ENCODE data around the gene ZNF441.
"Not testable (repeated sequence)": the region's sequence is repeated elsewhere in the genome, so short reads cannot be mapped to it uniquely, and the experiment has no call there.

Gene ZNF441

DNA sequence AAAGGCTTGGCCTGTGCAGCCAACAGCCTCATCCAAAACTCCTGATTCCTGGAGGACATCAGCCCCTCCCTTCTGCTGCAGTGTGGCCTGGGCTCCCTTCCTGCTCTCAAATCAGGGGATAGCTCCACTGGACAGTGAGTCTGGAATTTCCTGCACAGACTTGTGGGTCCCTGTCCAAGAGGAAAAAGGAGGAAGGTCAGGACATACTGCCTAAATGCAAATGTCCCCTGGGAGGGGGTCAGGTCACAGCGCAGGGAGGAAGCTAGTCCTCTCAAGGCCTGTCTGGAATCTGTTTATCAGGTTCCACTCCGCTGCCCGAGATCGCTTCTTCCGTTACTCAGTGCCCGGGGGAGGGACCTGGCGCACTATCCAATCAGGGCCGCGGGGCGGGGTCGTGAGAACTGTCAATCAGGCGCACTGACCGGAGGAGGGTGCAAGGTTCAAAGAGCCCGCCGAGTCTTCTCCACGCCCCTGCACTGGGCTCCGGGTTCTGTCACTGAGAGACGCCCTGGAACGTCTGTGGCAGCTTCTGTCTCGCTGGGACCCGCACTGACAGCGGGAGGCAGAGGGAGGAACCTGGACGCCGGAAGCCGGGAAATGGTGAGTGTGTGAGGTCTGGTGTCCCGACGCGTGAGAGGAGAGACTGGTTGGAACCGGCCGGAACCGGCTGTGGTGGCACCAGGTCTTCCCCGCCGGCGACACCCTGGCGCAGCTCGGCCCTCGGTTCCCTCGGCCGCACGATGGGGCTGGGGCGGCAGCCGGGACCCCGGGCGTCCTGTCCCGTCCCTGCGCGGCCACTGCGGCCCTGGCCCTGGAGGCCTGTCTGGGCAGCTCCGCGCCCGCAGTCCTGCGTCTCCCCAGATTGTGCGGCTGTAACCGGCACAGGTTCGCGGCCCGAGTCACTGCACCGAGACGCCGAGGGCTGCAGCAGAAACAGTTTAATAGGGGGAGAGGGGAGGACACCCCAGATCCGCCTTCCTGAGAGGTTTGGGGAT is at the start of gene ZNF441:
TSS of gene ZNF441 (plus strand) at position 404 of the 995 bp plus-strand sequence. CDS start at position 598, 194 bp downstream.
- peak; percentile 97 for DNase-seq (ENCODE audit: low spot score)

DNA sequence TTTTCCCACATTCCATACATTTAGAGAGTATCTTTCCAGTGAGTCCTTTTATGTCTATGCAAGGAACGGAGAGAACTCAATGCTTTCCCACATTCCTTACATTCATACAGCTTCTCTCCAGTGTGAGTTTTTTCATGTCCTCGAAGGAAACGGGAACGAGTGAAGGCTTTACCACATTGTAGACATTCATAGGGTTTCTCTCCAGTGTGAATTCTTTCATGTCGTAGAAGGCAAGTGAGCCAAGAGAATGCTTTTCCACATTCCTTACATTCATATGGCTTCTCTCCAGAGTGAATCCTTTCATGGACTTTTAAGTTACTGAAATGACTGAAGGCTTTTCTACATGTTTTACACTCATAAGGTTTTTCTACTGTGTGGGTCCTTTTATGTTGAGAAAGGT is 45.1 kb upstream of the ZNF441 start:
- no peak for DNase-seq (ENCODE audit: low spot score)

- no peak for DNase-seq (ENCODE audit: low spot score)
Measured at GRCh38 chr19:11722414-11722813, 44.4 kb upstream of the ZNF441 start.

- no peak for DNase-seq (ENCODE audit: low spot score)
Measured at GRCh38 chr19:11729586-11729985, 37.2 kb upstream of the ZNF441 start.

GRCh38 chr19:11735375-11735774 is 31.4 kb upstream of the ZNF441 start:
- DNase-seq (ENCODE audit: low spot score), result no peak

- DNase-seq (ENCODE audit: low spot score), result peak; percentile 49
Measured at GRCh38 chr19:11736696-11737095, 30.1 kb upstream of the ZNF441 start.

DNA sequence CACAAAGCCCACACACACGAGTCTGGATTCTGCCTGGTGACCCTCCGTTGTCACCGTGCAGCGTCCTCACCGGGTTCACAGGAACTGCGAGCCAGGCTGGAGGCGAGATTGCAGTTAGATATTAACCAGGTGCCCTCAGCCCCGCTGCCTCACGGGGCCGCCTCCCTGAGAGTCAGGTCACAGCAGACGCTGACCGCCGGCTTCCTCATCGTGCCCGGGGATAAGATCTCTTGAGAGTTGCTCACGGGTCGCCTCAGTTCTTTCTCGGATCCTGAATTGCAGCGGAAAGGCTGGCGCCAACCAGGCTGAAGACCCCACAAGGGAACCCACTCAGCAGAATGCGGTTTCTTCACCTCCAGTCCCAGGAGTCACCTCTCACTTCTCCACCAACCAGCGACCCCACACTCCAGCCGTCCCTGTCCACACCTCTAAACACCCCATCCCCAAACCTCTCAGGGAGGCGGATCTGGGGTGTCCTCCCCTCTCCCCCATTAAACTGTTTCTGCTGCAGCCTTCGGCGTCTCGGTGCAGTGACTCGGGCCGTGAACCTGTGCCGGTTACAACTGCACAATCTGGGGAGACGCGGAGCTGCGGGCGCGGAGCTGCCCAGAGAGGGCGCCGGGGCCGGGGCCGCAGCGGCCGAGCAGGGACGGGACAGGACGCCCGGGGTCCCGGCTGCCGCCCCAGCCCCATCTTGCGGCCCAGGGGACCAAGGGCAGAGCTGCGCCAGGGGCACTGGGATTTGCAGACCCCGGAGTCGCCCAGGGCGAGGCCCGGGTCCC is 28.6 kb upstream of the ZNF441 start:
- DNase-seq (ENCODE audit: low spot score), result peak; percentile 52

- peak; percentile 97 for DNase-seq (ENCODE audit: low spot score)
Measured at GRCh38 chr19:11738746-11739620, 27.8 kb upstream of the ZNF441 start, which contains the start of gene ZNF823. Gene ZNF823 (minus strand): TSS chr19:11738946. CDS start chr19:11738819, 127 bp downstream.

DNA sequence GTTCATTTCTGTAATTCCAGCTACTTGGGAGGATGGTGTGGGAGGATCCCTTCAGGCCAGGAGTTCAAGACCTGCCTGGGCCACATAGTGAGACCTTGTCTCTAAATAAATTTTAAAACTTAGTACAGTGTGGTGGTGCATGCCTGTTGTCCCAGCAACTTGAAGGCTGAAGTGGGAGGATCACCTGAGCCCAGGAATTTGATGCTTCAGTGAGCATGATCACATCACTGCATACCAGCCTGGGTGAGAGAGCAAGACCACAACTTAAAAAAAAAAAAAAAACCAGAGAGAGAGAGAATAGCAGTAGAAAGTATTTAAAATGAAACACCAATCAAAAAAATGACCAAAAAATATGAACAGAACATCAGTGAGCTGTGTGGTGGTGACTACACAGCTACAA is 20.9 kb upstream of the ZNF441 start:
- DNase-seq (ENCODE audit: low spot score), result no peak

DNA sequence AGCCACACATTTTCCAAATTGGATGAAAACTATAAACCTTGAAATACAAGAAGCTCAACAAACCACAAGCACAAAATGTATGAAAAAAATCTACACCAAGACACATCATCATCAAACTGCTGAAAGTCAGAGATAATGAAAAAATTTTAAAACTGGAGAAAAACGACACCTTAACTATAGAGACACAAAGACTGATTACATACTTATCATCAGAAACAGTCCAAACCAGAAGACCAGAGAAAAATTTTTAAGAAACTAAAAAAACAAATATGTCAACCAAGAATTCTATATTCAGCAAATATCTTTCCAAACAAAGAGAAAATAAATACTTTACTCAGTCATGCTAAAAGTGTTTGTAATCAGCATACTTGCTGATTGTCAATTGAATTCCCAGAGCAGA is 19.5 kb upstream of the ZNF441 start:
- DNase-seq (ENCODE audit: low spot score), result no peak

DNA sequence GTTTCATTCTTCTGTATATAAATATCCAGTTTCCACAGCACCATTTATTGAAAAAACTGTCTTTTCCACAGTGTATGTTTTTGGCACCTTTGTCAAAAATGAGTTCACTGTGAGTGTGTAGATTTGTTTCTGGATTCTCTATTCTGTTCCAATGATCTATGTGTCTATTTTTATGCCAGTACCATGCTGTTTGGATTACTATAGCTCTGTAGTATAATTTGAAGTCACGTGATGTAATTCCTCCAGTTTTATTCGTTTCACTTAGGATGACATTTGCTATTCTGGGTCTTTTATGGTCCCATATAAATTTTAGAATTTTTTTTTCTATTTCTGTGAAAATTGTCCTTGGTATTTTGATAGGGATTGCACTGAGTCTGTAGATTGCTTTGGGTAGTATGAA is 17.0 kb upstream of the ZNF441 start:
- DNase-seq (ENCODE audit: low spot score), result no peak

DNA sequence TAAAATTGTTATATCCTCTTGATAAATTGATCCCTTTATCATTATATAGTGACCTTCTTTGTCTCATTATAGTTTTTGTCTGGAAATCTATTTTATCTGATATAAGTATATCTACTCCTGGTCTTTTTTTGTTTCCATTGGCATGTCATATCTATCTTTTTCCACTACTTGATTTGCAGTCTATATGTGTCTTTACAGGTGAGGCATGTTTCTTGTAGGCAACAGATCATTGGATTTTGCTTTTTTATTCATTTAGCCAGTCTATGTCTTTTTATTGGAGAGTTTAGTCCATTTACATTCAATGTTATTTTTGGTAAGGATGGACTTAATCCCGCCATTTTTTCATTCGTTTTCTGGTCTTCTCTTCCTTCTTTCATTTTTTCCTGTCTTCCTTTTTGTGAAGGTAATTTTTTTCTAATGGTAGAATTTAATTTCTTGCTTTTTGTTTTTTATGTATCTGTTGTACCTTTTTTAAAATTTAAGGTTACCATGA is 14.5 kb upstream of the ZNF441 start:
- no peak for DNase-seq (ENCODE audit: low spot score)

DNA sequence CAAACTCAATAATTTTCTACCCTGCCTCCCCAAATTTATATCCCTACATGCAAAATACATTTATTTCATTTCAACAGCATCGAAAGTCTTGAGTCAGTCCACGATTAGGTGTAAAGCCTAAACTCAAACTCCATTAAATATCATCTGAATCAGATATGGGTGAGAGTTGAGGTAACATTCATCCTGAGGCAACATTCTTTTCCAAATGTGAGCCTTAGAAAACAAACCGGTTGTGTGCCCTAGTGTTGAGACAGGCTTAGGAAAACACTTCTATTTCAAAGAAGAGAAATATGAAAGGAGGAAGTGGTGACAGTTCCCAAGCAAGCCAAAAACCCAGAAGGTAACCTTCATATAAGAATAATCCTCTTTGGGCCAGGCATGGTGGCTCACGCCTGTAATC is 12.1 kb upstream of the ZNF441 start:
- no peak for DNase-seq (ENCODE audit: low spot score)

DNA sequence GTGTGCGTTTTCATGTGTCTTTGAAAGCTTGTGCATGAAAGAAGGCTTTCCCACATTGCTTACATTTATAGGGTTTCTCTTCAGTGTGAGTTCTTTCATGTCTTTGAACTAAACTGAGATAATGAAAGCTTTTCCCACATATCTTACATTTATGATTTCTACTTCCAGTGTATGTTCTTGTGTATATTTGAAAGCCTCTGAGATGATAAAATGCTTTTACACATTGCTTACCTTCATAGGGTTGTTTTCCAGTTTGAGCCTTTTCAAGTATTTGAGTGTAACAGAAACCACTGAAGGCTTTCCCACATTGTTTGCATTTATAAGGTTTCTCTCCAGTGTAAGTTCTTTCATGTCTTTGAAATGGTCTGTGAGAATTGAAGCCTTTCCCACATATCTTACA is 9.8 kb upstream of the ZNF441 start:
- no peak for DNase-seq (ENCODE audit: low spot score)

GRCh38 chr19:11759805-11760204 is 7.0 kb upstream of the ZNF441 start:
- DNase-seq (ENCODE audit: low spot score), result no peak

- DNase-seq (ENCODE audit: low spot score), result no peak
Measured at GRCh38 chr19:11763117-11763516, 3.7 kb upstream of the ZNF441 start.

- no peak for DNase-seq (ENCODE audit: low spot score)
Measured at GRCh38 chr19:11763611-11764010, 3.2 kb upstream of the ZNF441 start.

- DNase-seq (ENCODE audit: low spot score), result peak; percentile 56
Measured at GRCh38 chr19:11767633-11768133, 883 bp downstream of the ZNF441 start.

DNA sequence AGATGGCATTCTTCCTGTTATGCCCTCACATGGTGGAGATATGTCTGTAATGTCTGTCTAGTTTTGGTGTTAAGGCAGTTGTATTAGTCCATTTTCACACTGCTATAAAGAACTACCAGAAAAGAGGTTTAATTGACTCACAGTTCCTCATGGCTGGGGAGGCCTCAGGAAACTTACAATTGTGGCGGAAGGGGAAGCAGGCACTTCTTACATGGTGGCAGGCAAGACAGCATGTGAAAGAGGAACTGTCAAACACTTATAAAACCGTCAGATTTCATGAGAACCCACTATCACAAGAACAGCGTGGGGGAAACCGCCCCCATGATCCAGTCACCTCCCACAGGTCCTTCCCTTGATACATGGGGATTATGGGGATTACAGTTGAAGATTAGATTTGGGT is 3.2 kb downstream of the ZNF441 start:
- no peak for DNase-seq (ENCODE audit: low spot score)

GRCh38 chr19:11771520-11771919 is 4.7 kb downstream of the ZNF441 start:
- DNase-seq (ENCODE audit: low spot score), result not testable (repeated sequence)

- not testable (repeated sequence) for DNase-seq (ENCODE audit: low spot score)
Measured at GRCh38 chr19:11776669-11777068, 9.9 kb downstream of the ZNF441 start.
